HepG2 (cell line): ENCODE measurements around the gene TMCC1. TPM values are rescaled to one million over a fixed set of nuclear protein-coding genes. Genes with fewer than 3 reads are reported as not detected.

Source experiments
- CREB3 ChIP-seq: sonication (generic); formaldehyde crosslinking; IDR thresholded peaks from 2 replicates; pipeline ENCODE4 v1.5.0; 2020; ENCODE audit warnings: missing genetic modification reagents
- KIAA2018 ChIP-seq: sonication (generic); formaldehyde crosslinking; IDR thresholded peaks from 2 replicates; pipeline ENCODE4 v1.5.0; 2020; ENCODE audit warnings: mild to moderate bottlenecking, missing genetic modification reagents, borderline replicate concordance
- MED1 ChIP-seq: sonication (generic); formaldehyde crosslinking; IDR thresholded peaks from 2 replicates; pipeline ENCODE4 v1.4.0; 2020; ENCODE audit warnings: missing genetic modification reagents
- POLR2G ChIP-seq: fragments of 200-400 bp; formaldehyde crosslinking; IDR thresholded peaks from 2 replicates; pipeline ENCODE4 v1.6.1; 2018; ENCODE audit warnings: mild to moderate bottlenecking, low read depth, low read length, moderate library complexity
- ZNF382 ChIP-seq: sonication (generic); formaldehyde crosslinking; IDR thresholded peaks from 2 replicates; pipeline ENCODE4 v1.5.0; 2020; ENCODE audit warnings: missing genetic modification reagents, mild to moderate bottlenecking, borderline replicate concordance
- ZNF839 ChIP-seq: sonication (generic); formaldehyde crosslinking; IDR thresholded peaks from 2 replicates; pipeline ENCODE4 v1.4.0; 2020; ENCODE audit warnings: missing genetic modification reagents, mild to moderate bottlenecking, borderline replicate concordance
- polyA plus RNA-seq, 8 experiments: library from polyadenylated mRNA; depleted of rRNA in 3 of 8; stranded (reverse) in 7 of 8; unstranded in 1 of 8; fragments of >200 nt; fragmentation: Illumina TruSeq in 4 of 8; extraction: Trizol in 4 of 8; gene quantifications; 2 replicates each; pipeline versions ENCODE4 v1.2.1 to v1.2.3, GENCODE V29; 2011 to 2016; ENCODE audit warnings: low read depth in 4 of 8, missing spikeins in 1 of 8, mixed read lengths in 1 of 8; ENCODE audit not compliant: insufficient read depth in 1 of 8
- total RNA-seq, 5 experiments: library from RNA; depleted of rRNA; stranded (reverse); fragments of >200 nt; fragmentation: Illumina TruSeq; extraction: Trizol; gene quantifications; 2 replicates each; pipeline ENCODE4 v1.2.3, GENCODE V29; 2016; ENCODE audit warnings: low read depth in 1 of 5
- TF ChIP-seq, protein P1 (sequence below): sonication (generic); formaldehyde crosslinking; IDR thresholded peaks from 2 replicates; pipeline ENCODE4 v1.4.0; 2020; ENCODE audit warnings: low read depth, missing genetic modification reagents
- TF ChIP-seq, protein P2 (sequence below): IDR thresholded peaks from 2 replicates; pipeline ENCODE4 v1.6.1; 2016; ENCODE audit warnings: low read depth, control low read depth
- TF ChIP-seq, protein P3 (sequence below): sonication (generic); formaldehyde crosslinking; IDR thresholded peaks from 2 replicates; pipeline ENCODE4 v1.4.0; 2020; ENCODE audit warnings: missing genetic modification reagents, borderline replicate concordance

The TMCC1 gene
- total and polyA plus RNA-seq, 2 of the 13 experiments (the other 11 are each of a cell fraction or from before 2014, with no cell fraction given), result 12.1 to 264 TPM

GRCh38 chr3:129655291-129655700 lies 238.2 kb downstream of the TMCC1 start (continued):
- TF ChIP-seq, protein P1, sequence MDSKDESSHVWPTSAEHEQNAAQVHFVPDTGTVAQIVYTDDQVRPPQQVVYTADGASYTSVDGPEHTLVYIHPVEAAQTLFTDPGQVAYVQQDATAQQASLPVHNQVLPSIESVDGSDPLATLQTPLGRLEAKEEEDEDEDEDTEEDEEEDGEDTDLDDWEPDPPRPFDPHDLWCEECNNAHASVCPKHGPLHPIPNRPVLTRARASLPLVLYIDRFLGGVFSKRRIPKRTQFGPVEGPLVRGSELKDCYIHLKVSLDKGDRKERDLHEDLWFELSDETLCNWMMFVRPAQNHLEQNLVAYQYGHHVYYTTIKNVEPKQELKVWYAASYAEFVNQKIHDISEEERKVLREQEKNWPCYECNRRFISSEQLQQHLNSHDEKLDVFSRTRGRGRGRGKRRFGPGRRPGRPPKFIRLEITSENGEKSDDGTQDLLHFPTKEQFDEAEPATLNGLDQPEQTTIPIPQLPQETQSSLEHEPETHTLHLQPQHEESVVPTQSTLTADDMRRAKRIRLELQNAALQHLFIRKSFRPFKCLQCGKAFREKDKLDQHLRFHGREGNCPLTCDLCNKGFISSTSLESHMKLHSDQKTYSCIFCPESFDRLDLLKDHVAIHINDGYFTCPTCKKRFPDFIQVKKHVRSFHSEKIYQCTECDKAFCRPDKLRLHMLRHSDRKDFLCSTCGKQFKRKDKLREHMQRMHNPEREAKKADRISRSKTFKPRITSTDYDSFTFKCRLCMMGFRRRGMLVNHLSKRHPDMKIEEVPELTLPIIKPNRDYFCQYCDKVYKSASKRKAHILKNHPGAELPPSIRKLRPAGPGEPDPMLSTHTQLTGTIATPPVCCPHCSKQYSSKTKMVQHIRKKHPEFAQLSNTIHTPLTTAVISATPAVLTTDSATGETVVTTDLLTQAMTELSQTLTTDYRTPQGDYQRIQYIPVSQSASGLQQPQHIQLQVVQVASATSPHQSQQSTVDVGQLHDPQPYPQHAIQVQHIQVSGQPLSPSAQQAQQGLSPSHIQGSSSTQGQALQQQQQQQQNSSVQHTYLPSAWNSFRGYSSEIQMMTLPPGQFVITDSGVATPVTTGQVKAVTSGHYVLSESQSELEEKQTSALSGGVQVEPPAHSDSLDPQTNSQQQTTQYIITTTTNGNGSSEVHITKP, result no peak
- TF ChIP-seq ZNF382 (CRISPR knock-in tag) (no peak), MED1 (peak; percentile 65), ZNF839 (CRISPR knock-in tag) (no peak), POLR2G (peak; percentile 68), KIAA2018 (CRISPR knock-in tag) (no peak), CREB3 (CRISPR knock-in tag) (no peak)
- TF ChIP-seq, protein P2, sequence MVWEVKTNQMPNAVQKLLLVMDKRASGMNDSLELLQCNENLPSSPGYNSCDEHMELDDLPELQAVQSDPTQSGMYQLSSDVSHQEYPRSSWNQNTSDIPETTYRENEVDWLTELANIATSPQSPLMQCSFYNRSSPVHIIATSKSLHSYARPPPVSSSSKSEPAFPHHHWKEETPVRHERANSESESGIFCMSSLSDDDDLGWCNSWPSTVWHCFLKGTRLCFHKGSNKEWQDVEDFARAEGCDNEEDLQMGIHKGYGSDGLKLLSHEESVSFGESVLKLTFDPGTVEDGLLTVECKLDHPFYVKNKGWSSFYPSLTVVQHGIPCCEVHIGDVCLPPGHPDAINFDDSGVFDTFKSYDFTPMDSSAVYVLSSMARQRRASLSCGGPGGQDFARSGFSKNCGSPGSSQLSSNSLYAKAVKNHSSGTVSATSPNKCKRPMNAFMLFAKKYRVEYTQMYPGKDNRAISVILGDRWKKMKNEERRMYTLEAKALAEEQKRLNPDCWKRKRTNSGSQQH (CRISPR knock-in tag), result peak; percentile 40; the same call in 1 of the 2 replicates
- TF ChIP-seq, protein P3, sequence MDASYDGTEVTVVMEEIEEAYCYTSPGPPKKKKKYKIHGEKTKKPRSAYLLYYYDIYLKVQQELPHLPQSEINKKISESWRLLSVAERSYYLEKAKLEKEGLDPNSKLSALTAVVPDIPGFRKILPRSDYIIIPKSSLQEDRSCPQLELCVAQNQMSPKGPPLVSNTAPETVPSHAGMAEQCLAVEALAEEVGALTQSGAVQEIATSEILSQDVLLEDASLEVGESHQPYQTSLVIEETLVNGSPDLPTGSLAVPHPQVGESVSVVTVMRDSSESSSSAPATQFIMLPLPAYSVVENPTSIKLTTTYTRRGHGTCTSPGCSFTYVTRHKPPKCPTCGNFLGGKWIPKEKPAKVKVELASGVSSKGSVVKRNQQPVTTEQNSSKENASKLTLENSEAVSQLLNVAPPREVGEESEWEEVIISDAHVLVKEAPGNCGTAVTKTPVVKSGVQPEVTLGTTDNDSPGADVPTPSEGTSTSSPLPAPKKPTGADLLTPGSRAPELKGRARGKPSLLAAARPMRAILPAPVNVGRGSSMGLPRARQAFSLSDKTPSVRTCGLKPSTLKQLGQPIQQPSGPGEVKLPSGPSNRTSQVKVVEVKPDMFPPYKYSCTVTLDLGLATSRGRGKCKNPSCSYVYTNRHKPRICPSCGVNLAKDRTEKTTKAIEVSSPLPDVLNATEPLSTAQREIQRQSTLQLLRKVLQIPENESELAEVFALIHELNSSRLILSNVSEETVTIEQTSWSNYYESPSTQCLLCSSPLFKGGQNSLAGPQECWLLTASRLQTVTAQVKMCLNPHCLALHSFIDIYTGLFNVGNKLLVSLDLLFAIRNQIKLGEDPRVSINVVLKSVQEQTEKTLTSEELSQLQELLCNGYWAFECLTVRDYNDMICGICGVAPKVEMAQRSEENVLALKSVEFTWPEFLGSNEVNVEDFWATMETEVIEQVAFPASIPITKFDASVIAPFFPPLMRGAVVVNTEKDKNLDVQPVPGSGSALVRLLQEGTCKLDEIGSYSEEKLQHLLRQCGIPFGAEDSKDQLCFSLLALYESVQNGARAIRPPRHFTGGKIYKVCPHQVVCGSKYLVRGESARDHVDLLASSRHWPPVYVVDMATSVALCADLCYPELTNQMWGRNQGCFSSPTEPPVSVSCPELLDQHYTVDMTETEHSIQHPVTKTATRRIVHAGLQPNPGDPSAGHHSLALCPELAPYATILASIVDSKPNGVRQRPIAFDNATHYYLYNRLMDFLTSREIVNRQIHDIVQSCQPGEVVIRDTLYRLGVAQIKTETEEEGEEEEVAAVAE (CRISPR knock-in tag), result 0 out of 2 replicates have a peak, but pooled peaks have one; percentile 35
